Duodenal mucosa (tissue), 2 donors: Measurements from ENCODE around the gene SOWAHA.
"Not testable (repeated sequence)": the region's sequence is repeated elsewhere in the genome, so short reads cannot be mapped to it uniquely, and the experiment has no call there.

Source experiments
- H3K27ac ChIP-seq: one replicate; pipeline ENCODE4 v1.7.0; 2013; ENCODE audit warnings: low read depth, low read length
- H3K27me3 ChIP-seq, 2 donors: one replicate each; pipeline ENCODE4 v1.7.0; 2013; ENCODE audit warnings: low read length in 2 of 2, control low read depth in 1 of 2; ENCODE audit not compliant: insufficient read depth in 2 of 2, control insufficient read depth in 1 of 2
- H3K36me3 ChIP-seq, 2 donors: one replicate each; pipeline ENCODE4 v1.7.0; 2013; ENCODE audit warnings: low read length in 2 of 2, control low read depth in 1 of 2; ENCODE audit not compliant: insufficient read depth in 2 of 2, control insufficient read depth in 1 of 2
- H3K4me1 ChIP-seq, 2 donors: one replicate each; pipeline ENCODE4 v1.7.0; 2013; ENCODE audit warnings: low read length in 2 of 2, control low read depth in 1 of 2; ENCODE audit not compliant: insufficient read depth in 2 of 2, control insufficient read depth in 1 of 2
- H3K4me3 ChIP-seq, 2 donors: one replicate each; pipeline ENCODE4 v1.7.0; 2013; ENCODE audit warnings: low read length in 2 of 2, low read depth in 1 of 2
- H3K9ac ChIP-seq, 2 donors: one replicate each; pipeline ENCODE4 v1.7.0; 2013; ENCODE audit warnings: low read length in 2 of 2, low read depth in 1 of 2
- H3K9me3 ChIP-seq, 2 donors: one replicate each; pipeline ENCODE4 v1.7.0; 2013; ENCODE audit warnings: low read length in 2 of 2, control low read depth in 1 of 2; ENCODE audit not compliant: control insufficient read depth in 1 of 2

SOWAHA gene

DNA sequence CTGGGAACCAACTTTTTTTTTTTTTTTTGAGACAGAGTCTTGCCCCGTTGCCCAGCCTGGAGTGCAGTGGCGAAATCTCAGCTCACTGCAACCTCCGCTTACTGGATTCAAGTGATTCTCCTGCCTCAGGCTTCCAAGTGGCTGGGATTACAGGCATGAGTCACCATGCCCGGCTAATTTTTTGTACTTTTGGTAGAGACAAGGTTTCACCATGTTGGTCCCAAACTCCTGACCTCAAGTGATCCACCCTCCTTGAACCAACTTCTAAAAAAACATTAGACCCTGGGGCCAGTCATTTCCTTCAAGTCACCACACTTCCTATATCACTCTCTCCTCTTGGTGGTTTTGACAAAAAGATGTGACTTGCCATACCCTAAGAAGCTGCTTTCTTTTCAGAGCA, 28.2 kb downstream of the SOWAHA start:
- no peaks in the 10 kb centered on the region for H3K36me3 ChIP-seq
- no peaks in the 10 kb centered on the region for H3K9me3 ChIP-seq
- H3K4me1 ChIP-seq: peaks cover 32 to 37% of the 10 kb centered on the region in 2 donors
- no peak overlapping the region for H3K4me3 ChIP-seq
- no peak overlapping the region for H3K9ac ChIP-seq
- no peak overlapping the region for H3K27ac ChIP-seq
- no peaks in the 10 kb centered on the region for H3K27me3 ChIP-seq

DNA sequence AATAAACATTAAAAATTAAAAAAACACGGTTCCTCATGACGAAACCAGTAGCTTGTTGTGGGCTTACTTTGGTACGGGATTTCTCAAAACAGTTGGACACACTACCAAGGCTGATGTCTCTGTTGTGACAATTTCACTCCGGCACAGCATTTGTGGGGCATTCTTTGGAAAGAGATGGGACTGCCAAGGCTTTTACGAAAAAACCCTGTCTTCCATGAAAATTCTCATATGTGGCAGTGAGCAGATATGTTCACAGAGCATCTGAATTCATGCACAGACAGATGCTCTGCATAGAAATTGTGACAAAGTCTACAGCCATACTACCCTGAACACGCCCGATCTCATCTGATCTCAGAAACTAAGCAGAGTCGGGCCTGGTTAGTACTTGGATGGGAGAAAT, 35.2 kb downstream of the SOWAHA start:
- no peak overlapping the region for H3K4me3 ChIP-seq
- peaks cover 0 to 11% of the 10 kb centered on the region in 2 donors for H3K4me1 ChIP-seq
- no peak overlapping the region for H3K9ac ChIP-seq
- no peaks in the 10 kb centered on the region for H3K27me3 ChIP-seq
- H3K36me3 ChIP-seq: no peaks in the 10 kb centered on the region
- no peak overlapping the region for H3K27ac ChIP-seq
- H3K9me3 ChIP-seq: no peaks in the 10 kb centered on the region

- Histone ChIP-seq H3K9me3 (no peaks in the 10 kb centered on the region), H3K9ac (no peak overlapping the region), H3K27me3 (no peaks in the 10 kb centered on the region), H3K27ac (no peak overlapping the region), H3K4me1 (peaks cover 0 to 11% of the 10 kb centered on the region in 2 donors), H3K36me3 (no peaks in the 10 kb centered on the region), H3K4me3 (no peak overlapping the region)
These were observed 36.2 kb downstream of the SOWAHA start for GRCh38 chr5:132849347-132849746.

- H3K4me3 ChIP-seq: no peak overlapping the region
- H3K36me3 ChIP-seq: no peaks in the 10 kb centered on the region
- peaks cover 0 to 11% of the 10 kb centered on the region in 2 donors for H3K4me1 ChIP-seq
- no peaks in the 10 kb centered on the region for H3K9me3 ChIP-seq
- H3K27ac ChIP-seq: no peak overlapping the region
- no peak overlapping the region for H3K9ac ChIP-seq
- no peaks in the 10 kb centered on the region for H3K27me3 ChIP-seq
These were observed 37.0 kb downstream of the SOWAHA start for GRCh38 chr5:132850066-132850465.

GRCh38 chr5:132853323-132853722, 40.2 kb downstream of the SOWAHA start:
- no peak overlapping the region for H3K27ac ChIP-seq
- H3K27me3 ChIP-seq: no peaks in the 10 kb centered on the region
- H3K9me3 ChIP-seq: no peaks in the 10 kb centered on the region
- H3K4me1 ChIP-seq: peaks cover 0 to 11% of the 10 kb centered on the region in 2 donors
- no peaks in the 10 kb centered on the region for H3K36me3 ChIP-seq
- no peak overlapping the region for H3K9ac ChIP-seq
- H3K4me3 ChIP-seq: no peak overlapping the region

DNA sequence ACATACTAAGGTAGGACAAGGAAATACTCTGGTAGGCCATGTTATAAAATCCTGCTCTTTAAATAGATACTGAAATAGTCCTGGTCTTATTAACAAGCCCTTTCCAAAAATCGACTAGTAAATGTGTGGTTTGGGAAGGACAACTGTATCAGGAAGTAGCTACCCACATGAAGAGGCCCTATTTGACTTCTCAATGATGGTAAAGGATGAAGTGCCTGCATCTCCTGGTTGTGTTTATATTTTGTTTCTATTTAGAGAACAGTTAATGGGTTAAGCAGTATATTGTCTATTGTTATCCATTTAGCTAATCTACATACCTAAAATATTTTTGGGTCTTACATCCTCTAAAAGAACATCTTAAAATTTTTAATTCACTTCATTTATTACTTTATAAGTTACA, 40.7 kb downstream of the SOWAHA start:
- no peaks in the 10 kb centered on the region for H3K27me3 ChIP-seq
- H3K9ac ChIP-seq: no peak overlapping the region
- no peaks in the 10 kb centered on the region for H3K36me3 ChIP-seq
- H3K4me3 ChIP-seq: no peak overlapping the region
- H3K4me1 ChIP-seq: peaks cover 0 to 11% of the 10 kb centered on the region in 2 donors
- H3K27ac ChIP-seq: no peak overlapping the region
- no peaks in the 10 kb centered on the region for H3K9me3 ChIP-seq

- H3K36me3 ChIP-seq: no peaks in the 10 kb centered on the region
- H3K27me3 ChIP-seq: no peaks in the 10 kb centered on the region
- H3K9me3 ChIP-seq: no peaks in the 10 kb centered on the region
- no peak overlapping the region for H3K27ac ChIP-seq
- H3K4me1 ChIP-seq: peaks cover 0 to 6% of the 10 kb centered on the region in 2 donors
- H3K9ac ChIP-seq: no peak overlapping the region
- no peak overlapping the region for H3K4me3 ChIP-seq
These were observed 41.2 kb downstream of the SOWAHA start for GRCh38 chr5:132854301-132854700.

DNA sequence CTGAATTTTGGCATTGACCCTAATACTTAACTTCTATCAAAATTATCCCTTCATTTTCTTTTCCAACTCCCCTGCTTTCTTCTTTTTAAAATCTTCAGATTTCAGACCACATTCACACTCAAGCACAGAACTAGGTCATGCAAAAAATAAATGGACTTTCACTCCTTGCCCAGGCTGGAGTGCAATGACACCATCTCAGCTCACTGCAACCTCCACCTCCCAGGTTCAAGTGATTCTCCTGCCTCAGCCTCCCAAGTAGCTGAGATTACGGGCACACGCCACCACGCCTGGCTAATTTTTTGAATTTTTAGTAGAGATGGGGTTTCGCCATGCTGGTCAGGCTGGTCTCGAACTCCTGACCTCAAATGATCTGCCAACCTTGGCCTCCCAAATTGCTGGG, 41.9 kb downstream of the SOWAHA start:
- H3K4me3 ChIP-seq, H3K4me1 ChIP-seq, H3K27me3 ChIP-seq, H3K27ac ChIP-seq, H3K9me3 ChIP-seq, H3K9ac ChIP-seq, H3K36me3 ChIP-seq: not testable (repeated sequence)

- Histone ChIP-seq H3K9ac (no peak overlapping the region), H3K4me1 (no peaks in the 10 kb centered on the region), H3K9me3 (no peaks in the 10 kb centered on the region), H3K36me3 (no peaks in the 10 kb centered on the region), H3K4me3 (no peak overlapping the region), H3K27me3 (no peaks in the 10 kb centered on the region), H3K27ac (no peak overlapping the region)
These were observed 42.9 kb downstream of the SOWAHA start for GRCh38 chr5:132856011-132856410.

DNA sequence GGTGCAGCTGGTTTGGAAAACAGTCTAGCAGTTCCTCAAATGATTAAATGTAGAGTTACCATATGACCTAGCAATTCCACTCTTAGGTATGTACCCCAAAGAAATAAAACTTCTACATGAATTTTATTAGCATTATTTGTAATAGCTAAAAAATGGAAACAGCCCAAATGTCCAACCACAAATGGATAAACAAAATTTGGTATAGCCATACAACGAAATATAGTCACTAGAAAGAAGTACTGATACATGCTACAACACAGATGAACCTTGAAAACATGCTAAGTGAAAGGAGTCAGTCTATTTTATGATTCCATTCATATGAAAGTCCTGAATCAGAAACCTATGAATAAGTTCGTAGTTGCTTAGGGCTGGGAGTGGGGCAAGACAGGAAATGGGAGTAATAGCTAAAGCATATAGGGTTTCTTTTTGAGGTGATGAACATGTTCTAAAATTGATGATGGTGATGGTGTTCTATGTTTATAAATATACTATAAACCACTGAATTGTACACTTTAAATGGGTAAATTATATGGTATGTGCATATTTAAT, 46.9 kb downstream of the SOWAHA start:
- Histone ChIP-seq H3K27ac (no peak overlapping the region), H3K27me3 (no peaks in the 10 kb centered on the region)

GRCh38 chr5:132860742-132861141, 47.6 kb downstream of the SOWAHA start:
- Histone ChIP-seq H3K4me1 (peaks cover 4 to 5% of the 10 kb centered on the region in 2 donors), H3K36me3 (no peaks in the 10 kb centered on the region), H3K9me3 (no peaks in the 10 kb centered on the region), H3K4me3 (no peak overlapping the region), H3K9ac (no peak overlapping the region), H3K27ac (no peak overlapping the region), H3K27me3 (no peaks in the 10 kb centered on the region)

More for the DNA sequence above, 46.9 kb downstream of the SOWAHA start:
- no peaks in the 10 kb centered on the region for H3K4me1 ChIP-seq
- no peaks in the 10 kb centered on the region for H3K9me3 ChIP-seq
- H3K9ac ChIP-seq: no peak overlapping the region
- no peak overlapping the region for H3K4me3 ChIP-seq
- H3K36me3 ChIP-seq: no peaks in the 10 kb centered on the region
